Esophagus muscularis mucosa (tissue), 4 donors: ENCODE measurements around the gene BBS1.

Source experiments
- CTCF ChIP-seq, 3 experiments: fragments of 200-600 bp in 2 of 3; fragments of 450-650 bp in 1 of 3; sonication (generic) in 2 of 3; IDR thresholded peaks; one replicate each; pipeline ENCODE4 v1.5.1; 2017 to 2019; ENCODE audit warnings: antibody characterized with exemption in 3 of 3, mild to moderate bottlenecking in 2 of 3, moderate library complexity in 1 of 3
- EP300 ChIP-seq: sonication (generic); formaldehyde crosslinking; IDR thresholded peaks from one replicate; pipeline ENCODE4 v1.6.1; 2017; ENCODE audit warnings: antibody characterized with exemption
- POLR2A ChIP-seq: fragments of 450-650 bp; IDR thresholded peaks from one replicate; pipeline ENCODE4 v1.6.1; 2017; ENCODE audit warnings: antibody characterized with exemption, moderate library complexity, mild to moderate bottlenecking, low read depth
- POLR2AphosphoS5 ChIP-seq, 2 donors: sonication (generic); formaldehyde crosslinking; IDR thresholded peaks; one replicate each; pipeline ENCODE4 v1.6.1; 2017; ENCODE audit warnings: antibody characterized with exemption in 2 of 2

GRCh38 chr11:66570079-66570849 lies 59.8 kb downstream of the BBS1 start:
- TF ChIP-seq EP300 (no peak), POLR2A (no peak), CTCF (IDR thresholded peaks at IDR 0.05) (no peak), POLR2AphosphoS5 (IDR thresholded peaks at IDR 0.05) (no peak)
